Upper lobe of left lung (tissue), 4 donors: Measurements from ENCODE around the gene RPS6KA2.

Source experiments
- CTCF ChIP-seq, 6 experiments: fragments of 450-650 bp in 4 of 6; fragments of 200-600 bp in 2 of 6; sonication (generic) in 2 of 6; IDR thresholded peaks; one replicate each; pipeline ENCODE4 v1.5.1; 2016 to 2019; ENCODE audit warnings: antibody characterized with exemption in 6 of 6
- EP300 ChIP-seq, 4 donors: sonication (generic); formaldehyde crosslinking; IDR thresholded peaks; one replicate each; pipeline ENCODE4 v1.5.1; 2017; ENCODE audit warnings: antibody characterized with exemption in 4 of 4, control low read depth in 2 of 4
- POLR2A ChIP-seq, 4 donors: fragments of 450-650 bp; IDR thresholded peaks; one replicate each; pipeline ENCODE4 v1.5.1; 2016 to 2017; ENCODE audit warnings: antibody characterized with exemption in 4 of 4, mild to moderate bottlenecking in 2 of 4
- POLR2AphosphoS5 ChIP-seq, 2 donors: sonication (generic); formaldehyde crosslinking; IDR thresholded peaks; one replicate each; pipeline ENCODE4 v1.5.1; 2017; ENCODE audit warnings: antibody characterized with exemption in 2 of 2

DNA sequence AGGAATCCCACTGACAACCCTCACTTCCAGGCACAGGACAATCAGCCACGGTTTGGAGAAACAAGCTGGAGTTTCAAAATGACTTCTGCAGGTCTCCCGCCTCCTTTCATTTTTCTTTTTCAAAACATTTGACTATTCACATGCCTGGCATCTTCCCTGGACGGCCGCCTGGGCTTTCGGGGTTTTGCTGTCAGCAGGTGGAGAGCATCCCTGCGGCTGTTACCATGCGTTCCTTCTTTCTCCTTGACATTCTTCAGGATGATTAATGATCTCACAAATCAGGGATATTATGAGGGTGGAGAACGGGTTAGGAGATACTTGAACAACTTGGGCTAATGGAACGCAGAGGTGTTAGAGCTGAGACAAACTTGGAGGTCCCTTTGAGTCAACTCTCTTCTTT is 101.5 kb downstream of the RPS6KA2 start:
- TF ChIP-seq CTCF (IDR thresholded peaks at IDR 0.05) = no peak
- TF ChIP-seq POLR2A (IDR thresholded peaks at IDR 0.05) = no peak
- TF ChIP-seq POLR2AphosphoS5 (IDR thresholded peaks at IDR 0.05) = no peak
- no peak for TF ChIP-seq EP300 (IDR thresholded peaks at IDR 0.05)
